SK-MEL-5 (cell line): ENCODE measurements around the gene NEUROD2. TPM values are rescaled to one million over a fixed set of nuclear protein-coding genes. Genes with fewer than 3 reads are reported as not detected.

ENCODE experiments used
- DNase-seq: peaks from one replicate; pipeline ENCODE4 v3.0.0-alpha.2; 2016; ENCODE audit warnings: low read depth, low spot score
- in situ Hi-C: cut with HindIII; loops from 2 replicates; pipeline ENCODE4 v1.10.0; 2016; ENCODE audit warnings: low sequenced_read_pairs, high pct_unique_total_duplicates, low pct_unique_long_range_greater_than_20kb
- total RNA-seq: library from RNA; depleted of rRNA; stranded (reverse); fragments of >200 nt; shearing (Covaris generic); gene quantifications from 2 replicates; pipeline ENCODE4 v1.2.3, GENCODE V29; 2014

NEUROD2 gene
- total RNA-seq, 1 experiment from 2014 or later = not detected

DNA sequence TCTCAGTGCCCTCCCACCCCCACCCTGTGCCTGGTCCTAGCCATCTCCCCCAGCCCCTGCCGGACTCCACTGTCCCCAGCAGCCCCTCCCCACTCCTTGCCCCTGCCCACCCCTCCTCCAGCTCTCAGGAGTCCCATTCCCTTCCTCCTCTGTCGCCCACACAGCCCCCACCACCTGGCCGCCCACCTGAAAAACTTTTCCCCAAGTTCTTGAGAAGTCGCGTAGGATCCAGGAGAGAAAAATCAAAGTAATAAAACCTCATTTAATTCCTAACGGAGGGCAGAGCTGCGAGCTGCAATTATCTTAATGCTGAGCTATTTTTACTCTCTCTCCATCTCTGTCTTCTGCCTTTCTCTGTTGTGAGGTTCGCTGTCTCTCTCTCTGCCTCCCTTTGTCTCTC lies 16.6 kb upstream of the NEUROD2 start:
- no peak for DNase-seq
- in situ Hi-C loops = no loop called here

DNA sequence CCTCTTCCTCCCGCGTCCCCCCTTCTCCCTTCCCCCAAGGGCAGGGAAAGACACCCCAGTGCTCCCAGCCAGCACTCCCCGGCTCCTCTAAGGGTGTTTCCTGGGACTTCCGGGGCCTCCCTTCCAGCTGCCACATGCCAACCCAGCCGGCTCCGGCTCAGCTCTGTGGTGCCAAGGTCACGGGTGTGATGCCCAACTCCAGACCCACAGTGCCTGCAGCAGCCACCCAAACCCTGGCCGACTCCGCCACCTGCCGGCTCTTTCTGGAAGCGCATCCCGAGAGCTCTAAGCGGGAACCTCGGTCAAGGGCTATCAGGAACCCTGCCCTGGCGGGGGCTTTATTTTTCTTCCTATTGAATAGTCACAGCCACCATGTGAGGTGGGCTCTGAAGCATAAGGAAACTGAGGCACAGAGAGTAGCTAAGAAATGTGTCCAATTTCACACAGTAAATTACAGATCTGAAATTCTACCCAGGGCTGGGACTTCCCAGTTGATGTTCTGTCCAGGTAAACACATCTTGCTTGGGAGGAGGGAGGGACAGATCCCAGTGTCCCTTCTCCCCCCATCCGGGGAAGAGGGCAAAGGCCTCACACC lies 15.7 kb upstream of the NEUROD2 start:
- peak; percentile 81 for DNase-seq
- in situ Hi-C loops = no loop called here

DNA sequence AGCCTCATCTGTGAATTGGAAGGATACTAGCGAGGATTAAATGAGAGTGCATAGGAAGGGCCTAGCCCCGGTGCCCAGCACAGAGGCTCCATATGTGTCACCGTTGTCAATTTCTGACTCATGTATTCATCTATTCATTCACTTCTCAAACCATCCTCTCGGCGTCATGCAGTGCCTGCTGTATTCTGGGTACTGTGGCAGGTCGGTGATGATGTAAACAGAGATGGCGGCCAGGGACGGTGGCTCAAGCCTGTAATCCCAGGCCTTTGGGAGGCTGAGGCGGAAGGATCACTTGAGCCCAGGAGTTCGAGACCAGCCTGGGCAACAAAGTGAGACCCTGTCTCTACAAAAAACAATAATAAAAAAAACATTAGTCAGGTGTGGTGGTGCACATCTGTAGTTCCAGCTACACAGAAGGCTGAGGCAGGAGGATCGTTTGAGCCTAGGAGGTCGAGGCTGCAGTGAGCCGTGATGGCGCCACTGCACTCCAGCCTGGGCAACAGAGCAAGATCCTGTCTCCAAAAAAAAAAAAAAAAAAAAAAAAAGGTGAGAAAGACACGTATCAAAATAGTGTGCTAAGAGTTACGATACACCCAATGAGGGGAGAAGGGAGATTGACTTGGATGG lies 14.8 kb upstream of the NEUROD2 start:
- in situ Hi-C loops = no loop called here
- peak; percentile 19 for DNase-seq

DNA sequence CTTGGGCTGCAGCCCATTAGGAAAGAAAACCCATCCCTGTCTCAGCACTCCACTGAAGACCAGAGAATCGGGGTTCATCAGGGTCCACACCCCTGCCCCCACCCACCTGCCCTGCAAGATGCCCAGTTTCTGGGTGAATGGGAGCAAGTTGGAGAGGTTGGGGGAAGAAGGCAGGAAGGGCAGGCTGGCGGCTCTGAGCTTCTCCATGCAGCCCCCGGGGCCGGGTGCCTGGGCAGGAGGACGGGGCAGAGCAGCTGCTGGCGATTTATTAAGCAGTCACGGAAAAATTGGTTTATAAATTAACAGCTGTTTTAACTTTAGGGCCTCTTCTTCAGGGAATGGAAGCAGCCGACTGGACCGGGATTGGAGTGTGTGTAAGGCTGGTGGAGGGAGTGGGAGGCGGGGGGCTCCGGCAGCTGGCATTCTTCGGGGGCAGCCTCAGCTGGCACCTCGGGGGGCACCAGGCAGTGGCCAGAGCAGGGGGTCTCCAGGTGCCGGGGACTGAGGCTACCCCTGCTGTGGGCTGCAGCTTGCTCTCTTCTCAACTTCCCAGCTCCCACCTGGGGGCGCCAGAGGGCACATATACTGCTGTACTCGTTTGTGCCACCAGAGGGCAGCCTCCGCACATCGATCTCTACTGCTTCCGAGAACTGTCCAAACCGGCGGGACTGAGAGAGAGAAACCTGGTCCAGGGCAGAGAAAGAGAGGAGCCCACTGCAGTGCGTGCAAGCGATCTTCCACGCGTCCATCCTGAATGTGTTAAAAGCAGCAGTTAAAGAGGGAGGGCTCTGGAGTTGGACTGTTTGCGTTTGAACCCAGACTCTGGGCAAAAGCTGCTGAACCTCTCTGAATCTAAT lies 14.0 kb upstream of the NEUROD2 start:
- in situ Hi-C loops = no loop called here
- peak; percentile 85 for DNase-seq

DNA sequence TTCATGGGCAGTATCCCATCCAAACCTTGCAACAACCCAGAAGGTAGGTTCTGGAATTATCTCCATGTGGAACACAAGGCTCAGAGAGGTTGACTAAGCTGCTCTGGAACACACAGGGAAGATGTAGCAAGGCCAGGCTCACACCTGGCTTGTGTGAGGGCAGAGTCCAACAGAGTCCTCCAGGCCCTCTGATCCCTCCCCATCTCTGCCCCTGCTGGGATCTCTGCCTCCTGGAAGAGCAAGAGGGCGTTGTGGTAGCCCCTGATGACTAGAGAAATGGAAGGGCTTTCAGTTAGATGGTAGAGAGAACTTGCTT lies 12.0 kb upstream of the NEUROD2 start:
- DNase-seq = no peak
- in situ Hi-C loops = no loop called here

DNA sequence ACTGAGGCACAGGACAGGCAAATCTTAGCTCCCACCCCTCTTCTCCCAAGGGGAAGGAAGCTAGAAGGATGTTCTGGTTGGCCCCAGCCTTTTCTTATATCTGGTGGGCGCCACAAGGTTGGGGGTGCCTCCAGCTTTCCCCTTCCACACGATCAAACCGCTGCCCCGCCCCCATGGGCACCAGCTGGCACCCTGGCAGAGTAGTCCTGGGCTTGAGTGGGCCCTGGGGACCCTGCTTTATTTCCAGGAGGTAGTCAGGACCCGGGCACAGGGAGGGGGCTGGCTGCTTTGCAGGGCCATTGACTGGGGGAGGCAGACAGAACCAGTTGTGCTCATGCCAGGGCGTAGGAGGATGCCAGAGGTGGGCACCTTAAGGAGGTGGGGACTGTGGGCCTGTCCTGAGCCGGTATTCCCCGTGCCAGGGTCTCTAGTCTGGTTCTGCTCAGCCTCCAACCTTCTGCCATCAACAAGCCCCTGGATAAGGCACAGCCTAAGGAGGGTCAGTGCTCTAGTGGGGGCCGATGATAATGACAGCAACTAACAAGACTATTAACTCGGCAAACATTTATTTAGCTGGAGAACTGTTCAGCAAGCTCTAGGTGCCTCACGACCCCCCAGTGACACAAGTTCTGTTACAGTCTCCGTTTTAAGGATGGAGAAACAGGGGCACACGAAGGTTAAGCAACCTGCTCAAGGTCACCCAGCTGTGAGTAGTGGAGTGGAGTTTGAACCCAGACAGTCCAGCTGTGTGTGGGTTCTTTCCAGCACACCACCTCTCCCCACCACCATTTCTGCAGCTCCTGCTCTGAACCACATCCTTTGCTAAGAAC lies 11.5 kb upstream of the NEUROD2 start:
- DNase-seq = no peak
- in situ Hi-C loops = no loop called here

DNA sequence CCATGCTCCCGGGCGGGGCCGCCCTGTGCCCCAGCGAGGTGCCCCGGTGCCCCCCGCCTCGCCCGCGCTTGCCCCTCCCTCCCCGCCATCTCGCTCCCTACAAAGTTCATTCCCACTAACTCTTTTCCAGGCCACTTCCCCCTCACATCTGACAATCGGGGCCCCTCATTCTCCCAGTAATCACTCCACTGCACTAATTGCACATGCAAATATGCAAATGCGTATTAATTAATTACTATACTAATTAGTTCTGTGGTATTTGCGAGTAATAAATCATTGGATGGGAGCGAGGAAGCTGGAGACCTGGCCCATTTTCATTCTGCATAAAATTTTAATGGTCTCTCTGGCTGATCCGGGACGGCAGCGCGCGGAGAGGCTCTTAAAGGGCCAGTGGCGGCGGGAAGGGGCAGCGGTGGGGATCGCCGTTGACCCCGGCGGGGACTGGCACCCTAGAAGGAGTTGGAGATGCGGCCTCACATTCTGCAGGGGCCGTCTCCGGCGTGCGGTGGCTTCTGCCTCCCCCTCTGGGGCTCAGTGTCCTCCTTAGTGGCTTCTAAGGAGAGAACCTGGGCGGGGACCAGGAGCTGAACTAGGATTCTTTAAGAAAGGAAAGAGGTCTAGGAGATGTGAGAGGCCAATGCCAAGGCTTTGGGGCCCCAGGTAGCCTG lies 10.7 kb upstream of the NEUROD2 start:
- in situ Hi-C loops = no loop called here
- DNase-seq = peak; percentile 32

DNA sequence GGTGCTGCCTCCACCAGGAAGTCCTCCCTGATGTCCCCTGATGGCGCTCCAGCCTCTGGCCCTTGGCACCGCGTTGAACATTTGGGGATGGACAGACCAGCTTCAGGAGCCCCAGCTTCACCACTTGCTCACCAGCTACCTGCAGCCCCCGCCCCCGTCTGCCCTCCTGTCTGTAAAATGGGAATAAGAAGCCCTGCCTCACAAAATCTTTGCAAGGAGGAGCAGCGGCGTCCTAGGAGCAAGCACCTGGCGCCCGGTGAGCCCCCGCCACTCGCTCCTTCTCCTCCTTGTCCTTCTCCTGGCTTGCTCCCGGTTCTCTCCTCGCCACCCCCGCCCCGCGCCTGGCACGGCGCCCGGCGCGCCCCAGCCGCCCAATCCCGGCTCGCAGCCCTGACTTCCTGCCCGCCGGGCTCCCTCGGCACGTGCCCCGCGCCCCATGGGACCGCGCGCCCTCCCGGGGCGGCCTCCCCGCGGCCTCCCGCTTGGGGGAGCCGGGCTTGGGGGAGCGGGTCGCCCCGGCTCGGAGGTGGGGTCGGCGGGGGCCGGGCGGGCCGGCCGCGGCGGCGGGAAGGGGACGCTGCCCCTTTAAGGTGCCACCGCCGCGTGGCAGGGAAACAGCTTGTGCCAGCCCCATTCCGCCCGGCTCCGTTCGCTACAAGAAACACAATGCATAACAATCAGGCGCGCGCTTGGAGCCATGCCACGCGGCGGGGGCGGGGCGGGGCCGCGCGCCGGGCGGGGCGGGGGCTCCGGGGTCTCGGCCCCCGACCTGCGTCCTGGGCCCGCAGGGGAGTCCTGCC lies 9.9 kb upstream of the NEUROD2 start:
- peak; percentile 73 for DNase-seq
- in situ Hi-C loops = no loop called here

DNA sequence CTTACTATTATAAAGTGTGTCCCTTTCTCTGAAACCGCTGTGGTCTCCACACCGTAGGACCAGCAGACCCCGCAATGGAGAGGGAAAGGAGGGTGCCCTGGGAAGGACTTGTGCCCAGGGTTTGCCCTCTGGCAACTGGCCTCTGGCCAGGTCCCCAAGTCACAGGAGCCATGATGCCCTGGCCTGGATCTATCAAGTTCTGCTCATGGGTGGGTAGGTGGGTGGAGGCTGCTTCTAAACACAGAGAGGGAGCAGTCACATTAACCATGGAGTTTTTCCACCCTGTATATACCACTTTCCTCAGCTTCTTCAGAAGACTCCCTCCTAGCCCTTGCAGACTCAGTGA lies 9.4 kb upstream of the NEUROD2 start:
- no peak for DNase-seq
- in situ Hi-C loops = no loop called here

DNA sequence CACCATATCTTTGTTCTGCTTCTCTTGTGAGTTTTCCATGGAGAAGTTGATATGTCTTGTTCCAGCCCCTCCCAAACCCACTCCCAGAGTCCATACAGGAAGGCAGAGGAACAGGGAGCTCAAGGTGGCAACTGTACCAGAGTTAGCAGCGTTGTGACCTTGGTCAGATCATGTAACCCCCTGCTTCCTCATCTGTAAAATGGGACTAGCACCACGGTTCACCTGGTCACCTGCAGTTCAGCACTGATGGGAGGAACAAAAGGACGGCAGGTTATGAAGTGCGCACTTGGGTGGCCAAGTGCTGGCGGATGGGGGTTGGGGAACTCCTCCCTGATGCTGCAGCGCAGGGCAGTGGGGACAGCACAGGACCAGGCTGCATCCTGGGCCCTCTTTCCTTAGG lies 7.7 kb upstream of the NEUROD2 start:
- in situ Hi-C loops = no loop called here

DNA sequence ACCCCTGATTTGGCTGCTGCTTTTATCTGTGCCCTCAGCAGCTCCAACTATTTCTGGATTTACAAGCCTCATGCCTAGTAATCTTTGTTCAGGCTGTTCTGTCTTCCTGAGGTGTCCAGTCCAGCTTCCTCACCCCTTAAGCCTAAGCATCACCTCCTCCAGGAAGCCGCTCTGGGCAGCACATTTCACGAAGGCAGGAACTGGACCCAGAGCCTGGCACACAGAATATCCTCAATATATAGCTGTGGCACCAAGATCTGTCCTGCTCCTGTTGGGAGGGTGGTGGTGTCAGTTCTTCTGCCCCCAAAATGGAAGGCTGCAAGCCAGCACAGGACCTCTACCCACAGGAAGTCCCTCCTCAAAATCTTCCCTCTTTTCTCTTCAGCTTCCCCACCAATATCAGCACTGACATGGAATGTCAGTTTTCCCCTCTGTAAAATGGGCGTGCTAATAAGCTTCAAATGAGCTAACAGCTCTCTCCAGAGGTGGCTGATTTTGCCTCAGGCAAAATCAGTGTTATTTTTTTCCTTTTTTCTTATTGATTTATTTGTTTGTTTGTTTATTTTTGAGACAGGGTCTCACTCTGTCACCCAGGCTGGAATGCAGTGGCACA lies 6.9 kb upstream of the NEUROD2 start:
- in situ Hi-C loops = no loop called here
- no peak for DNase-seq

More for the DNA sequence above, 7.7 kb upstream of the NEUROD2 start:
- no peak for DNase-seq

DNA sequence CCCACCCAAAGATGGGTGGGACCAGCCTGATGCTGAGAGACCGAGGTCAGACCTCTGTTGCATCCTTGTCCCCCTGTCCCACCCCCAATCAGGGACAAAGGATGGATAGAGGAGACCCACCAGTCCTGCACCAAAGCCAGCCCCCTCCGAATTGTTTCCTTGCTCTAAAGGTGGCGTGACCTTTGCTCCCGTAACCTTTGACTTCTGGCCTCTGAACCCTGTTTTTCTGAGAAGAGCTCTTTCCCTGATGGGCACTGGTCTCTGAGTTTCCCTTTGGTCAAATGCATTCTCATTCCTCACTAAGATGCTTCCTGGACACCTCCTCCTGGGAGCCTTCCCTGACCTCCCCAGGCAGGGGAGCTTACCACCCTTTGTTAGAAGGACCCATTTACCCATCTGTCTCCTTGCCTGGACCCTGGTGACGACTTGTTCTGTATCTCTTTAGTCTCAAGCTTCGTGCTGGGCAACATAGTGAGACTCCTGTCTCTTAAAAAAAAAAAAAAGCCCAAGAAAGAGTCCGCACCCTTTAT lies 5.3 kb upstream of the NEUROD2 start:
- no peak for DNase-seq
- in situ Hi-C loops = no loop called here

DNA sequence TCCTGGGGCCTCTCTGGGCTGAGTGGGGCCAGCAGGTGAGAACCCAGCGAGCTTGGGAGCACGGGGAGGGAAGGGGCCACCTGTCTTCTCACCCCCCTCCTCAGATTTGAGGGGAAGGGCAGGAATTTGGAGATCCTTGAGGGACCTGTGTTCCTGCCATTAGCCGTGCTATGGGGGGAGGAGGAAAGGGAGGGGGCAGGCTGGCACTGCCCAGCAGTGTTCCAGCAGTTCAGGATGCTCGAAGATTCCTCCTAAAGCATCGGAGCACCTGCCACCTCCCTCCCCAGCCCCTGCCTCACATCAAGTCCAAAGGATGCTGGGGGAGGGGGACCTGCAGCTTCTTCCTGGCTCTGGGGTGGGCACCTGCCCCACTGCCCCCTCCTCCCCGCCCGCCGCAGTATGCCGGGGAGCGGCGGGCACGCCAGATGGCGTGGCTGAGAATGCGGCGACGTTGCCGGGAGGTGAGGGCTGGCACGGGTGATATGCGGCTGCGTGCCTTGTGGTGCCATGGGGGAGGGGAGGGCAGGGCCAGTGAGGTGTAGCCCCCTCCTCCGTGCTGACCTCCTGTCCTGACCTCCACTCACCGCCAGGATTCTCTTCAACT lies 4.7 kb upstream of the NEUROD2 start:
- in situ Hi-C loops = no loop called here
- DNase-seq = no peak

DNA sequence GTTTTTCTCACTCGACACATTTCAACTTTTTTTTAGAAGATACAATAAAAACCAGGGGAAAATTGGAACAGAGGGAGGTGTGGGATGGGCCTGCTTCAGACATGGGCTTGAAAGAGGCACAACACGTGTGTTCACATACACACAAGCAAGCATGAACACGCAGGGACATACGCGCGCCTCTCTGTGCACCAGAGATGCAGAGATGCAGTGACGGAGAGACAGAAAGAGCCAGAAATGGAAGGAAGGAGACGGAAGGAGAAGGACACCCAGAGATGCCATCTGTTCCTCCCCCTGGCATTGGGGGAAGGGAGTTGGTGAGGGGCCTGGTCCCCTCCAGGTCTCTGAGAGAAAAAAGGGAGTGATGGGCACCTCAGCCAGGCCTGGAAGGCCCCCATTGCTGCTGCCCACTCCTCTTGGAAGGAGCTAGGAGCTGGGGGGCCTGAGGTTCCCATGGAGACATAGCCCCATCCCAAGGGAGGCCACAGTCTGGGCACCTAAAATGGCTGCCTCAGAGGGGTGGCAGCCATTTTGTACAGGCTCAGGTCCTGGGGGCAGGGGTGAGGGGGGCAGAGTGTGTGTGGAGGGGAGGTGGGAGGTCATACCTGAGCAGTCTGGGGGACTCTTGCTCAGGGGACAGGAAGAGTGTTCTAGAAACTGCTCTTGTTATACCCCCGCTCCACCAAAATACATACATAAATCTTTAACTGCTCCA lies 3.8 kb upstream of the NEUROD2 start:
- DNase-seq = no peak
- in situ Hi-C loops = no loop called here

DNA sequence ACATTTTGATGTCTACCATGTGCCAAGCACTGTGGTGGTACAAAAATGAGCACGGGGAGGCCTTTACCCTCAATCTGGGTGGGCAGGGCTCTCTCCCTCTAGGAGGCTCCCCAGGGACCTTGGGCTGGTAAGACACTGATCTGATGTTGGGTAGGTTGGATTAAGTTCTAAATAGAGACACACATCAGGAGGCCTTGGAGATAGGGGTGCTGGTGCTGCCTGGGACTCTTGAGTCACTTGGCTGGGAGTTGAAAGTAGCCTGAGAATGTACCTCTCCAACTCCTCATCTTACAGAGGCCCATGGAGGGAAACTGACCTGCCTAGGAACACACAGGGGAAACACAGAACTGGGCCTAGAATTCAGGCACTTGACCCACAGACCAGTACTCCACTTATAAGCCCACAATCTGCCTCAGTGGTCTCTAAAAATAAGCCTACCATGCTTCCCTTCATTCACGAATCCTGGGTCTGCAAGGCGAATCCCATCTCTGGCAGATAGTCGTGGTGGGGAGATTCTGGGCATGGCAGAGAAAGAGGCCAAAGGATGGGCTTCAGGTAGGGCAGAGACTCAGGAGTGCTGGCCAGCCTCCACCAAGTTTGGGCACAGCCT lies 1.8 kb upstream of the NEUROD2 start:
- in situ Hi-C loops = no loop called here
- no peak for DNase-seq
